HepG2 (cell line): Measurements from ENCODE around the gene GSK3A. TPM values are rescaled to one million over a fixed set of nuclear protein-coding genes. Genes with fewer than 3 reads are reported as not detected.

Experiments used
- CEBPG ChIP-seq: IDR thresholded peaks from 2 replicates; pipeline ENCODE4 v1.6.1; 2016
- FOXA3 ChIP-seq: IDR thresholded peaks from 2 replicates; pipeline ENCODE4 v1.6.1; 2016; ENCODE audit warnings: missing genetic modification reagents, missing compliant biosample characterization
- HNRNPLL ChIP-seq: fragments of 200-400 bp; formaldehyde crosslinking; IDR thresholded peaks from 2 replicates; pipeline ENCODE4 v1.6.1; 2017; ENCODE audit warnings: mild to moderate bottlenecking, low read depth, low read length; ENCODE audit not compliant: poor library complexity, severe bottlenecking
- MAFG ChIP-seq: sonication (generic); formaldehyde crosslinking; IDR thresholded peaks from 2 replicates; pipeline ENCODE4 v1.5.1; 2020; ENCODE audit warnings: mild to moderate bottlenecking, missing genetic modification reagents
- NR2F2 ChIP-seq: IDR thresholded peaks from 2 replicates; pipeline ENCODE4 v1.6.1; 2012; ENCODE audit warnings: low read depth, inconsistent platforms, borderline replicate concordance
- PHB2 ChIP-seq: fragments of 450-650 bp; IDR thresholded peaks from 2 replicates; pipeline ENCODE4 v1.6.1; 2018; ENCODE audit not compliant: partially characterized antibody
- POLR2AphosphoS5 ChIP-seq: IDR thresholded peaks from 2 replicates; pipeline ENCODE4 v1.6.1; 2012; ENCODE audit warnings: low read depth, low read length
- PRMT3 ChIP-seq: sonication (generic); formaldehyde crosslinking; IDR thresholded peaks from 2 replicates; pipeline ENCODE4 v1.8.1; 2022; ENCODE audit warnings: low read depth, mild to moderate bottlenecking, moderate library complexity, missing genetic modification reagents, borderline replicate concordance
- ZBTB42 ChIP-seq: sonication (generic); formaldehyde crosslinking; IDR thresholded peaks from 2 replicates; pipeline ENCODE4 v1.5.0; 2020; ENCODE audit warnings: mild to moderate bottlenecking, missing genetic modification reagents
- ZNF547 ChIP-seq: sonication (generic); formaldehyde crosslinking; IDR thresholded peaks from 2 replicates; pipeline ENCODE4 v1.5.1; 2020; ENCODE audit warnings: mild to moderate bottlenecking, missing genetic modification reagents
- ZNF737 ChIP-seq: sonication (generic); formaldehyde crosslinking; IDR thresholded peaks from 2 replicates; pipeline ENCODE4 v1.5.0; 2020; ENCODE audit warnings: missing genetic modification reagents, mild to moderate bottlenecking, borderline replicate concordance
- ZNF761 ChIP-seq: sonication (generic); formaldehyde crosslinking; conservative IDR thresholded peaks from 2 replicates; pipeline ENCODE4 v1.4.0; 2020; ENCODE audit warnings: mild to moderate bottlenecking, missing genetic modification reagents
- ZNF772 ChIP-seq: sonication (generic); formaldehyde crosslinking; IDR thresholded peaks from 2 replicates; pipeline ENCODE4 v1.5.0; 2020; ENCODE audit warnings: mild to moderate bottlenecking, missing genetic modification reagents
- ZNF788 ChIP-seq: sonication (generic); formaldehyde crosslinking; IDR thresholded peaks from 2 replicates; pipeline ENCODE4 v1.5.0; 2020; ENCODE audit warnings: mild to moderate bottlenecking, missing genetic modification reagents, borderline replicate concordance
- ZNF850 ChIP-seq: sonication (generic); formaldehyde crosslinking; conservative IDR thresholded peaks from 2 replicates; pipeline ENCODE4 v1.9.0; 2021; ENCODE audit warnings: mild to moderate bottlenecking, missing genetic modification reagents
- polyA plus RNA-seq, 8 experiments: library from polyadenylated mRNA; depleted of rRNA in 3 of 8; stranded (reverse) in 7 of 8; unstranded in 1 of 8; fragments of >200 nt; fragmentation: Illumina TruSeq in 4 of 8; extraction: Trizol in 4 of 8; gene quantifications; 2 replicates each; pipeline versions ENCODE4 v1.2.1 to v1.2.3, GENCODE V29; 2011 to 2016; ENCODE audit warnings: low read depth in 4 of 8, missing spikeins in 1 of 8, mixed read lengths in 1 of 8; ENCODE audit not compliant: insufficient read depth in 1 of 8
- total RNA-seq, 5 experiments: library from RNA; depleted of rRNA; stranded (reverse); fragments of >200 nt; fragmentation: Illumina TruSeq; extraction: Trizol; gene quantifications; 2 replicates each; pipeline ENCODE4 v1.2.3, GENCODE V29; 2016; ENCODE audit warnings: low read depth in 1 of 5
- TF ChIP-seq, protein P1 (sequence below): sonication (generic); formaldehyde crosslinking; IDR thresholded peaks from 2 replicates; pipeline ENCODE4 v1.4.0; 2020; ENCODE audit warnings: missing genetic modification reagents, mild to moderate bottlenecking, borderline replicate concordance
- TF ChIP-seq, protein P2 (sequence below): sonication (generic); formaldehyde crosslinking; IDR thresholded peaks from 2 replicates; pipeline ENCODE4 v1.9.0; 2021; ENCODE audit warnings: missing genetic modification reagents, borderline replicate concordance
- TF ChIP-seq, protein P3 (sequence below): sonication (generic); formaldehyde crosslinking; conservative IDR thresholded peaks from 2 replicates; pipeline ENCODE4 v1.8.1; 2023; ENCODE audit warnings: missing genetic modification reagents
- TF ChIP-seq, protein P4 (sequence below): sonication (generic); formaldehyde crosslinking; IDR thresholded peaks from 2 replicates; pipeline ENCODE4 v1.8.0; 2022; ENCODE audit warnings: mild to moderate bottlenecking, missing genetic modification reagents
- TF ChIP-seq, protein P5 (sequence below): sonication (generic); formaldehyde crosslinking; IDR thresholded peaks from 2 replicates; pipeline ENCODE4 v1.5.0; 2020; ENCODE audit warnings: mild to moderate bottlenecking, missing genetic modification reagents

The GSK3A gene
- total and polyA plus RNA-seq, 2 of the 13 experiments (the other 11 are each of a cell fraction or from before 2014, with no cell fraction given): 16.9 to 52.5 TPM

DNA sequence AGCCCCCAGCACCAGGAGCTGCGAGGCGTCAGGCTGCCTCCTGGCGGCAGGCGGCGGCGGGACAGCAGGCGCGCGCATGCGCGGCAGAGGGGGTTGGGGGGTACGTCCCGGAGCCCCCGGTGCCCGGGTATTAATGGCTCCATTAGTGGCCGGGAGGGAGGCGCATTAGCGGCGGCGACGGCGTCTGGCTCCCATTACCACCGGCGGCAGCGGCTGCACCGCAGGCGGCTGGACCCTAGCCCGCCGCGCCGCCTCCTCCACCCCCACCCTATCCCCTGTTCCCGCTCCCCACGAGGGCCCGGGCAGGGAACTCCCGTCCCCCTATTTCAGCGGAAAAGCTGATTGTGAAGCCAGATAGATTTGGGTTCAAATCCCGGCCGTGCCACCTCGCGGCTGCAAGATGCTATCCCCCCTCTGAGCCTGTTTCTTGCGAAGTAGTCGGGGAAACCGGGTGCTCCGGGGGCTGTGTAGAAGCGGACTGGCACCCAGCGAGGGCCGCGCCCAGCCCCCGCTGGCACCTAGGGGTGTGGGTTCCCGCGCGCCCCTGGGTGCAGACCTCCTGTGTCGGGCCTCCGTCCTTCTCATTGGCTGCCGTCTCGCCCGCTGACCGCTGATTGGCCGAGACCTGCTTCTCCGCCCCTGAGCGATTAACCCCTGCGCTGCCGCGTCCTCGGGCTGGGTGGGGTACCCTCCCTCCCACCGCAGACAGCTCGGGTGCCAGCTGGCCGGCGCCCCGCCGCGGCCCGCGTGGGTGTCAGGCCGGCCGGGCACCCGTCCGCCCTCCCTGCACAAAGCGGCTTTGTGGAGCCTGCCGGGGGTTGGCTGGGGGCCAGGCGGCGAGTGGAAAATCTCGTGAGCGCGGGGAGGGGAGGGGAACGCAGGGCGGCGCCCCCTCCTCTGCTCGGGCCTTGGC is 37.8 kb upstream of the GSK3A start (continued):
- TF ChIP-seq POLR2AphosphoS5: peak; percentile 54; the same call in 1 of the 2 replicates
- no peak for TF ChIP-seq FOXA3 (CRISPR knock-in tag)
- TF ChIP-seq NR2F2: no peak; the same call in 1 of the 2 replicates
- TF ChIP-seq MAFG (CRISPR knock-in tag): no peak
- no peak for TF ChIP-seq CEBPG (CRISPR knock-in tag)
- TF ChIP-seq ZNF850 (CRISPR knock-in tag): 0 out of 2 replicates have a peak, but pooled peaks have one; percentile 61
- no peak for TF ChIP-seq PHB2
- TF ChIP-seq, protein P1, sequence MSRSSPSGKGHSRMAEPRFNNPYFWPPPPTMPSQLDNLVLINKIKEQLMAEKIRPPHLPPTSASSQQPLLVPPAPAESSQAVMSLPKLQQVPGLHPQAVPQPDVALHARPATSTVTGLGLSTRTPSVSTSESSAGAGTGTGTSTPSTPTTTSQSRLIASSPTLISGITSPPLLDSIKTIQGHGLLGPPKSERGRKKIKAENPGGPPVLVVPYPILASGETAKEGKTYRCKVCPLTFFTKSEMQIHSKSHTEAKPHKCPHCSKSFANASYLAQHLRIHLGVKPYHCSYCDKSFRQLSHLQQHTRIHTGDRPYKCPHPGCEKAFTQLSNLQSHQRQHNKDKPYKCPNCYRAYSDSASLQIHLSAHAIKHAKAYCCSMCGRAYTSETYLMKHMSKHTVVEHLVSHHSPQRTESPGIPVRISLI (CRISPR knock-in tag): no peak
- TF ChIP-seq ZNF788 (CRISPR knock-in tag): no peak
- no peak for TF ChIP-seq ZNF761 (CRISPR knock-in tag)
- TF ChIP-seq, protein P2, sequence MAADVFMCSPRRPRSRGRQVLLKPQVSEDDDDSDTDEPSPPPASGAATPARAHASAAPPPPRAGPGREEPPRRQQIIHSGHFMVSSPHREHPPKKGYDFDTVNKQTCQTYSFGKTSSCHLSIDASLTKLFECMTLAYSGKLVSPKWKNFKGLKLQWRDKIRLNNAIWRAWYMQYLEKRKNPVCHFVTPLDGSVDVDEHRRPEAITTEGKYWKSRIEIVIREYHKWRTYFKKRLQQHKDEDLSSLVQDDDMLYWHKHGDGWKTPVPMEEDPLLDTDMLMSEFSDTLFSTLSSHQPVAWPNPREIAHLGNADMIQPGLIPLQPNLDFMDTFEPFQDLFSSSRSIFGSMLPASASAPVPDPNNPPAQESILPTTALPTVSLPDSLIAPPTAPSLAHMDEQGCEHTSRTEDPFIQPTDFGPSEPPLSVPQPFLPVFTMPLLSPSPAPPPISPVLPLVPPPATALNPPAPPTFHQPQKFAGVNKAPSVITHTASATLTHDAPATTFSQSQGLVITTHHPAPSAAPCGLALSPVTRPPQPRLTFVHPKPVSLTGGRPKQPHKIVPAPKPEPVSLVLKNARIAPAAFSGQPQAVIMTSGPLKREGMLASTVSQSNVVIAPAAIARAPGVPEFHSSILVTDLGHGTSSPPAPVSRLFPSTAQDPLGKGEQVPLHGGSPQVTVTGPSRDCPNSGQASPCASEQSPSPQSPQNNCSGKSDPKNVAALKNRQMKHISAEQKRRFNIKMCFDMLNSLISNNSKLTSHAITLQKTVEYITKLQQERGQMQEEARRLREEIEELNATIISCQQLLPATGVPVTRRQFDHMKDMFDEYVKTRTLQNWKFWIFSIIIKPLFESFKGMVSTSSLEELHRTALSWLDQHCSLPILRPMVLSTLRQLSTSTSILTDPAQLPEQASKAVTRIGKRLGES (CRISPR knock-in tag): peak; percentile 47; the same call in 1 of the 2 replicates
- TF ChIP-seq HNRNPLL: no peak
- TF ChIP-seq ZNF547 (CRISPR knock-in tag): no peak; the same call in 1 of the 2 replicates
- TF ChIP-seq, protein P3, sequence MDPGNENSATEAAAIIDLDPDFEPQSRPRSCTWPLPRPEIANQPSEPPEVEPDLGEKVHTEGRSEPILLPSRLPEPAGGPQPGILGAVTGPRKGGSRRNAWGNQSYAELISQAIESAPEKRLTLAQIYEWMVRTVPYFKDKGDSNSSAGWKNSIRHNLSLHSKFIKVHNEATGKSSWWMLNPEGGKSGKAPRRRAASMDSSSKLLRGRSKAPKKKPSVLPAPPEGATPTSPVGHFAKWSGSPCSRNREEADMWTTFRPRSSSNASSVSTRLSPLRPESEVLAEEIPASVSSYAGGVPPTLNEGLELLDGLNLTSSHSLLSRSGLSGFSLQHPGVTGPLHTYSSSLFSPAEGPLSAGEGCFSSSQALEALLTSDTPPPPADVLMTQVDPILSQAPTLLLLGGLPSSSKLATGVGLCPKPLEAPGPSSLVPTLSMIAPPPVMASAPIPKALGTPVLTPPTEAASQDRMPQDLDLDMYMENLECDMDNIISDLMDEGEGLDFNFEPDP (CRISPR knock-in tag): no peak
- TF ChIP-seq ZBTB42: no peak
- 0 out of 2 replicates have a peak, but pooled peaks have one; percentile 38 for TF ChIP-seq ZNF772 (CRISPR knock-in tag)
- TF ChIP-seq, protein P4, sequence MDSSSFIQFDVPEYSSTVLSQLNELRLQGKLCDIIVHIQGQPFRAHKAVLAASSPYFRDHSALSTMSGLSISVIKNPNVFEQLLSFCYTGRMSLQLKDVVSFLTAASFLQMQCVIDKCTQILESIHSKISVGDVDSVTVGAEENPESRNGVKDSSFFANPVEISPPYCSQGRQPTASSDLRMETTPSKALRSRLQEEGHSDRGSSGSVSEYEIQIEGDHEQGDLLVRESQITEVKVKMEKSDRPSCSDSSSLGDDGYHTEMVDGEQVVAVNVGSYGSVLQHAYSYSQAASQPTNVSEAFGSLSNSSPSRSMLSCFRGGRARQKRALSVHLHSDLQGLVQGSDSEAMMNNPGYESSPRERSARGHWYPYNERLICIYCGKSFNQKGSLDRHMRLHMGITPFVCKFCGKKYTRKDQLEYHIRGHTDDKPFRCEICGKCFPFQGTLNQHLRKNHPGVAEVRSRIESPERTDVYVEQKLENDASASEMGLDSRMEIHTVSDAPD (CRISPR knock-in tag): no peak
- TF ChIP-seq ZNF737: no peak
- no peak for TF ChIP-seq PRMT3 (CRISPR knock-in tag)
- TF ChIP-seq, protein P5, sequence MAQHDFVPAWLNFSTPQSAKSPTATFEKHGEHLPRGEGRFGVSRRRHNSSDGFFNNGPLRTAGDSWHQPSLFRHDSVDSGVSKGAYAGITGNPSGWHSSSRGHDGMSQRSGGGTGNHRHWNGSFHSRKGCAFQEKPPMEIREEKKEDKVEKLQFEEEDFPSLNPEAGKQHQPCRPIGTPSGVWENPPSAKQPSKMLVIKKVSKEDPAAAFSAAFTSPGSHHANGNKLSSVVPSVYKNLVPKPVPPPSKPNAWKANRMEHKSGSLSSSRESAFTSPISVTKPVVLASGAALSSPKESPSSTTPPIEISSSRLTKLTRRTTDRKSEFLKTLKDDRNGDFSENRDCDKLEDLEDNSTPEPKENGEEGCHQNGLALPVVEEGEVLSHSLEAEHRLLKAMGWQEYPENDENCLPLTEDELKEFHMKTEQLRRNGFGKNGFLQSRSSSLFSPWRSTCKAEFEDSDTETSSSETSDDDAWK: no peak
